ENCODE measurements around the gene LRP2. TPM values are rescaled to one million over a fixed set of nuclear protein-coding genes. Genes with fewer than 3 reads are reported as not detected.

The LRP2 gene
- total and polyA plus RNA-seq, 2 of the 8 experiments (the other 6 are each of a cell fraction or from before 2014, with no cell fraction given) = 2.0 to 2.9 TPM

DNA sequence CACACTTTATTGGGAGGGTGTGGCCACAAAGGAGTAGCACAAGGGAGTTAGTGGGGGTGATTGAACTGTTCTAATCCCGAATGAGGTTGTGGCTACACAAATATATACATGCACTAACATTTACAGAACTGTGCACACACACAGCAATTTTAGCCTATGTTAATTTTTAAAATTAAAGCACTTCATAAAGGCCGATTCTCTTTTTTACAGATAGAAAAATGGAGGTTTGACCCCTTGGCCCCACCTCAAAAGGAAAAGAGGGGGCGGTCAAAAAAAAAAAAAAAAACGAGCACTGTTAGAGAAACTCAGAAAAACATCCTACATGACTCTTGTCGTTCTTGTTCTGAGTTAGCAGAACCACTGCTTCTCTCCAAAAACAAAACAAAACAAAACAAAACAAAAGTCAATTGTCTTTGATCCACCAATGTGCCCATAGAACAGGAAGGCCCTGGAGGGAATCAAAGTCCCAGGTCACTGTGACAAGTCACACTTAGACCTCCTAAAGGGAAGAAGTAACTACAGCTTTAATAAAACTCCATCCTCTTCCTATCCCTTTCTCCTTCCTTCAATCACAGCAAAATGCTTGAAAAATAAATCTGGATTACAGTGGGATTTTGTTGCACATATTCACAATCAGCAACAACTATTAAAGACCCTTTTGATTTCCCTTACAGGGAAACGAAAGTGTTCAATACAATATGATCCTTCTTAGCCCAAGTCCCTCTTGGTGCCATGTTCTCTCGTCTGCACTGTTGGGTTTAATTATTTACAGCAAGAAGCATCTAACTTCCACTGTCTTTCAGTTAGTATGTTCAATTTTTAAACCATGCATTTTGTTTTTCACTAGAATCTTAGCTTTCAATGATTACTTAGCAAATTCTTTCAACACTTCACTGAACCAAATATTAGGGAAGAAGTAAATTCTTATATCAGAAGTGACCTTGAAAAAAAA lies 16.6 kb downstream of the LRP2 start:
- DNase-seq (ENCODE audit: low read depth in 1 of 2, low spot score in 2 of 2) (no peak), FAIRE-seq (no peak)
- Histone ChIP-seq H3K23me2 (ENCODE audit: low read depth, low read length) (no peaks in the 10 kb centered on the region), H3K79me2 (ENCODE audit: control insufficient read depth in 1 of 2, insufficient read depth in 2 of 2, low read length in 2 of 2) (no peaks in the 10 kb centered on the region), H4K5ac (ENCODE audit: insufficient read length, low read depth, low read length) (no peak overlapping the region), H2BK5ac (ENCODE audit: low read depth, low read length) (no peak overlapping the region), H3K9ac (replicated peaks in 1 of 4; ENCODE audit: extremely low read depth in 1 of 4, low read depth in 3 of 4, low read length in 3 of 4) (no peak overlapping the region), H4K91ac (replicated peaks; ENCODE audit: insufficient read length, low read length) (no peak overlapping the region), H3K27ac (ENCODE audit: low read depth, low read length) (no peak overlapping the region), H2AK5ac (ENCODE audit: low read depth, low read length) (no peak overlapping the region), H3K36me3 (ENCODE audit: control insufficient read depth in 2 of 4, insufficient read depth in 4 of 4, low read length in 3 of 4) (no peaks in the 10 kb centered on the region), H2BK120ac (replicated peaks; ENCODE audit: low read depth, low read length) (no peak overlapping the region), H3K4me1 (replicated peaks in 1 of 4; ENCODE audit: control insufficient read depth in 3 of 4, insufficient read depth in 4 of 4, low read length in 3 of 4) (no peaks in the 10 kb centered on the region), H3K4me3 (ENCODE audit: extremely low read depth in 1 of 4, insufficient read depth in 2 of 4, low read depth in 3 of 4, low read length in 4 of 4) (no peak overlapping the region), H3K4me2 (ENCODE audit: insufficient read depth in 1 of 2, low read depth in 2 of 2, low read length in 2 of 2) (no peak overlapping the region), H2BK15ac (ENCODE audit: low read length) (no peak overlapping the region), H3K4ac (replicated peaks; ENCODE audit: insufficient read length, low read depth, low read length) (no peak overlapping the region), H2AFZ (ENCODE audit: low read length) (no peak overlapping the region), H3K56ac (replicated peaks; ENCODE audit: insufficient read length, low read depth, low read length) (no peak overlapping the region), H2BK12ac (ENCODE audit: low read depth, low read length) (no peak overlapping the region), H3K9me3 (ENCODE audit: insufficient read depth in 2 of 2, low read depth in 1 of 2, low read length in 1 of 2) (no peaks in the 10 kb centered on the region), H3K14ac (ENCODE audit: insufficient read length) (no peak overlapping the region), H3K18ac (ENCODE audit: extremely low read depth, low read length) (no peak overlapping the region), H3K79me1 (ENCODE audit: low read depth, low read length) (no peaks in the 10 kb centered on the region), H3K23ac (ENCODE audit: insufficient read length) (no peak overlapping the region), H4K20me1 (replicated peaks in 1 of 2; ENCODE audit: control insufficient read depth in 1 of 2, insufficient read depth in 2 of 2, low read length in 2 of 2) (no peaks in the 10 kb centered on the region), H3K27me3 (replicated peaks in 1 of 4; ENCODE audit: control insufficient read depth in 3 of 4, extremely low read depth in 1 of 4, insufficient read depth in 3 of 4, low read length in 3 of 4) (no peaks in the 10 kb centered on the region; a peak in 1 of 7 replicates), H2BK20ac (ENCODE audit: low read length) (no peak overlapping the region), H4K8ac (ENCODE audit: extremely low read depth, insufficient read depth, low read length) (no peak overlapping the region)
- ChIA-PET CTCF (ENCODE audit: partially characterized antibody) (no interaction called here), POLR2A (ENCODE audit: partially characterized antibody) (interaction anchor here (1.1 kb wide), 1 partner anchor 15 kb away, joined by 3 read pairs; no protein-coding TSS in a partner anchor)
- WGBS, 2 experiments (ENCODE audit: extremely low coverage in 1 of 2, insufficient coverage in 1 of 2, insufficient read length in 1 of 2, insufficient replicate concordance in 2 of 2, low coverage in 1 of 2, low lambda C conversion rate in 2 of 2, missing lambda C conversion rate in 1 of 2) = 81% methylated on average over 7 of the region's 7 CpGs; no CpG with 5 or more reads in 1 of the 2 experiments
- TF ChIP-seq, protein P1, sequence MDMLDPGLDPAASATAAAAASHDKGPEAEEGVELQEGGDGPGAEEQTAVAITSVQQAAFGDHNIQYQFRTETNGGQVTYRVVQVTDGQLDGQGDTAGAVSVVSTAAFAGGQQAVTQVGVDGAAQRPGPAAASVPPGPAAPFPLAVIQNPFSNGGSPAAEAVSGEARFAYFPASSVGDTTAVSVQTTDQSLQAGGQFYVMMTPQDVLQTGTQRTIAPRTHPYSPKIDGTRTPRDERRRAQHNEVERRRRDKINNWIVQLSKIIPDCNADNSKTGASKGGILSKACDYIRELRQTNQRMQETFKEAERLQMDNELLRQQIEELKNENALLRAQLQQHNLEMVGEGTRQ (IDR thresholded peaks at IDR 0.05; ENCODE audit: low read length) = no peak
- TF ChIP-seq, protein P2, sequence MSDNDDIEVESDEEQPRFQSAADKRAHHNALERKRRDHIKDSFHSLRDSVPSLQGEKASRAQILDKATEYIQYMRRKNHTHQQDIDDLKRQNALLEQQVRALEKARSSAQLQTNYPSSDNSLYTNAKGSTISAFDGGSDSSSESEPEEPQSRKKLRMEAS (IDR thresholded peaks at IDR 0.05) = no peak
- no peak for TF ChIP-seq POLR2AphosphoS5 (IDR thresholded peaks at IDR 0.05; ENCODE audit: low read depth, low read length)

All from H1 (cell line).